GM12878 (cell line): ENCODE results near the gene SOX14. TPM values are rescaled to one million over a fixed set of nuclear protein-coding genes. Genes with fewer than 3 reads are reported as not detected.

ENCODE experiments used
- ATAC-seq: fragments of 200-7000 bp; cut with Tn5 transposase; 3 replicates; pipeline ENCODE4 v1.9.1; 2020; ENCODE audit warnings: mild to moderate bottlenecking, moderate library complexity
- BruUV-seq: library from RNA; stranded (reverse); fragments of 400-500 nt; replicated peaks from 2 replicates; lab custom pipeline; 2021; lab: Mats Ljungman, UMichigan
- CTCF ChIA-PET: fragments of 300-600 bp; sonication (Branson Sonifier 250); formaldehyde crosslinking; extraction: SDS; loops from one replicate; lab custom pipeline; 2021; ENCODE audit warnings: inconsistent platforms; lab: Yijun Ruan, JAX
- POLR2A ChIA-PET: fragments of 350-600 bp; formaldehyde crosslinking; extraction: SDS; loops from one replicate; lab custom pipeline; 2021; ENCODE audit warnings: inconsistent platforms; lab: Charles Lee
- RAD21 ChIA-PET: fragments of 300-600 bp; sonication (Branson Sonifier 250); formaldehyde crosslinking; loops from one replicate; lab custom pipeline; 2023; ENCODE audit warnings: antibody characterized with exemption; ENCODE audit not compliant: unreplicated experiment; lab: Charles Lee
- SMC1A ChIA-PET: fragments of 300-600 bp; sonication (Branson Sonifier 250); formaldehyde crosslinking; loops from one replicate; lab custom pipeline; 2023; ENCODE audit not compliant: unreplicated experiment, uncharacterized antibody; lab: Charles Lee
- DNase-seq: peaks from one replicate; pipeline ENCODE4 v3.0.0-alpha.2; 2011; ENCODE audit warnings: low read depth, low spot score
- FAIRE-seq: peaks from 3 replicates; lab custom pipeline; 2011; peaks lifted over from hg19 to GRCh38; lab: Jason Lieb, UNC
- H2AFZ ChIP-seq: 2 replicates; pipeline ENCODE4 v1.6.0; 2011; ENCODE audit warnings: low read depth, low read length, control low read depth; ENCODE audit not compliant: control insufficient read depth
- H3K27ac ChIP-seq: 2 replicates; pipeline ENCODE4 v1.5.1; 2011; ENCODE audit warnings: control low read depth; ENCODE audit not compliant: control insufficient read depth, insufficient read depth
- H3K27me3 ChIP-seq, 2 experiments: replicated peaks in 1 of 2; 2 replicates each; pipeline versions ENCODE4 v1.6.0 to v1.6.1; 2011; ENCODE audit warnings: low read length in 1 of 2; ENCODE audit not compliant: control insufficient read depth in 2 of 2, insufficient read depth in 2 of 2
- H3K36me3 ChIP-seq, 2 experiments: 2 replicates each; pipeline ENCODE4 v1.5.1; 2011; ENCODE audit warnings: low read length in 1 of 2; ENCODE audit not compliant: control insufficient read depth in 2 of 2, insufficient read depth in 2 of 2
- H3K4me1 ChIP-seq: 2 replicates; pipeline ENCODE4 v1.6.1; 2011; ENCODE audit warnings: mild to moderate bottlenecking, low read length, moderate library complexity, mixed read lengths; ENCODE audit not compliant: control insufficient read depth, insufficient read depth
- H3K4me2 ChIP-seq: 2 replicates; pipeline ENCODE4 v1.6.0; 2011; ENCODE audit warnings: control low read depth; ENCODE audit not compliant: control insufficient read depth, insufficient read depth
- H3K4me3 ChIP-seq: fragments of 200-600 bp; sonication (generic); 2 replicates; pipeline ENCODE4 v1.5.1; 2016
- H3K79me2 ChIP-seq: 2 replicates; pipeline ENCODE4 v1.6.0; 2011; ENCODE audit warnings: low read length; ENCODE audit not compliant: control insufficient read depth, insufficient read depth
- H3K9ac ChIP-seq: 2 replicates; pipeline ENCODE4 v1.8.0; 2011; ENCODE audit warnings: low read length, control low read depth, mixed read lengths; ENCODE audit not compliant: control insufficient read depth, insufficient read depth
- H3K9me3 ChIP-seq: replicated peaks from 3 replicates; pipeline ENCODE4 v1.5.1; 2011; ENCODE audit warnings: mild to moderate bottlenecking, low read length; ENCODE audit not compliant: control insufficient read depth, insufficient read depth
- H4K20me1 ChIP-seq: 2 replicates; pipeline ENCODE4 v1.6.0; 2011; ENCODE audit not compliant: control insufficient read depth, insufficient read depth
- CBX5 ChIP-seq: sonication (generic); IDR thresholded peaks from 2 replicates; pipeline ENCODE4 v1.6.1; 2016; ENCODE audit warnings: low read depth, moderate library complexity, mild to moderate bottlenecking, inconsistent platforms
- CEBPB ChIP-seq, 2 experiments: fragments of 150-350 bp in 1 of 2; IDR thresholded peaks; 2 replicates each; pipeline ENCODE4 v1.6.1; 2012 to 2014; ENCODE audit warnings: low read depth in 2 of 2, low read length in 2 of 2, borderline replicate concordance in 1 of 2, inconsistent platforms in 1 of 2
- CTCF ChIP-seq, 3 experiments: IDR thresholded peaks in 2 of 3; conservative IDR thresholded peaks in 1 of 3; 2 replicates each; pipeline ENCODE4 v1.5.1; 2011; ENCODE audit warnings: low read depth in 3 of 3, low read length in 3 of 3, mild to moderate bottlenecking in 3 of 3, control low read depth in 2 of 3, moderate library complexity in 2 of 3, inconsistent platforms in 1 of 3, mixed read lengths in 1 of 3; ENCODE audit not compliant: control insufficient read depth in 2 of 3, insufficient read depth in 1 of 3; ENCODE audit errors: extremely low read depth in 1 of 3
- ETV6 ChIP-seq, 2 experiments: fragments of 450-650 bp in 1 of 2; IDR thresholded peaks in 1 of 2; conservative IDR thresholded peaks in 1 of 2; 2 replicates each; pipeline ENCODE4 v1.6.1; 2014; ENCODE audit warnings: antibody characterized with exemption in 1 of 2, borderline replicate concordance in 1 of 2, low read depth in 1 of 2, mild to moderate bottlenecking in 1 of 2, moderate library complexity in 1 of 2
- GATAD2B ChIP-seq: fragments of 450-650 bp; conservative IDR thresholded peaks from 2 replicates; pipeline ENCODE4 v1.6.1; 2017; ENCODE audit warnings: low read depth, mild to moderate bottlenecking, moderate library complexity
- KAT2A ChIP-seq: conservative IDR thresholded peaks from 2 replicates; pipeline ENCODE4 v1.6.1; 2011; ENCODE audit warnings: low read depth, low read length; ENCODE audit not compliant: control insufficient read depth
- MTA2 ChIP-seq: fragments of 450-650 bp; IDR thresholded peaks from 2 replicates; pipeline ENCODE4 v1.6.1; 2016; ENCODE audit warnings: low read depth, mild to moderate bottlenecking, moderate library complexity
- POLR2AphosphoS5 ChIP-seq: IDR thresholded peaks from 2 replicates; pipeline ENCODE4 v1.6.1; 2011; ENCODE audit warnings: mild to moderate bottlenecking, low read length, inconsistent platforms
- RUNX3 ChIP-seq: IDR thresholded peaks from 2 replicates; pipeline ENCODE4 v1.6.1; 2012; ENCODE audit warnings: low read length, inconsistent platforms
- SREBF2 ChIP-seq: IDR thresholded peaks from 2 replicates; pipeline ENCODE4 v1.6.1; 2012; ENCODE audit warnings: mild to moderate bottlenecking, low read length
- SUPT20H ChIP-seq: IDR thresholded peaks from 2 replicates; pipeline ENCODE4 v1.6.1; 2011; ENCODE audit warnings: low read depth, mild to moderate bottlenecking, low read length, moderate library complexity, borderline replicate concordance; ENCODE audit not compliant: control insufficient read depth
- ZNF622 ChIP-seq: fragments of 450-650 bp; IDR thresholded peaks from 2 replicates; pipeline ENCODE4 v1.6.1; 2017; ENCODE audit warnings: mild to moderate bottlenecking, inconsistent platforms
- WGBS: methylation state at CpG from one replicate; pipeline ENCODE4 v1.1.6; 2016; ENCODE audit warnings: low lambda C conversion rate; ENCODE audit not compliant: insufficient replicate concordance, insufficient coverage; ENCODE audit errors: missing lambda C conversion rate; 5-methylcytosine and 5-hydroxymethylcytosine counted together
- in situ Hi-C: fragments of 300-500 bp; cut with MboI; formaldehyde crosslinking; loops from 9 replicates; pipeline ENCODE4 v1.14.3; 2018; ENCODE audit warnings: mixed read lengths
- intact Hi-C: fragments of 100-400 bp; cut with micrococcal nuclease; formaldehyde crosslinking; loops from one replicate; pipeline ENCODE4 v1.14.2; 2022; ENCODE audit not compliant: unreplicated experiment
- polyA plus RNA-seq, 11 experiments: library from polyadenylated mRNA; depleted of rRNA in 4 of 11; unstranded in 6 of 11; stranded (reverse) in 5 of 11; fragments of >200 nt; fragmentation: Nextera tagmentation in 4 of 11; fragmentation: Illumina TruSeq in 1 of 11; extraction: Ambion mirVana in 4 of 11; extraction: Trizol in 1 of 11; gene quantifications; 1 replicate in 1 of 11; 2 replicates in 10 of 11; pipeline versions ENCODE4 v1.2.1 to v1.2.3, GENCODE V29; 2011 to 2016; ENCODE audit warnings: inconsistent platforms in 2 of 11, missing spikeins in 2 of 11, low read depth in 1 of 11
- total RNA-seq, 4 experiments: library from RNA; depleted of rRNA in 3 of 4; stranded (reverse); fragments of >200 nt in 3 of 4; fragmentation: Illumina TruSeq in 1 of 4; extraction: Trizol in 1 of 4; gene quantifications; 2 replicates each; pipeline versions ENCODE4 v1.2.1 to v1.2.3, GENCODE V29; 2013 to 2021

SOX14 gene
- total and polyA plus RNA-seq, 10 of the 15 experiments (the other 5 are each of a cell fraction or from before 2014, with no cell fraction given): 0.11 TPM; not detected in 9

- H3K9ac ChIP-seq: no peak overlapping the region
- ChIA-PET RAD21 (no interaction called here), SMC1A (interaction anchor here (0.7 kb wide), 1 partner anchor 263 kb away, joined by 3 read pairs; no protein-coding TSS in a partner anchor), POLR2A (no interaction called here), CTCF (interaction anchor here (2.0 kb wide), 1 partner anchor 263 kb away, joined by 4 read pairs; no protein-coding TSS in a partner anchor)
- H2AFZ ChIP-seq: no peak overlapping the region
- no peak overlapping the region for H3K4me3 ChIP-seq
- no TSS peak for BruUV-seq
- H3K9me3 ChIP-seq: no peaks in the 10 kb centered on the region
- ATAC-seq (no peak), DNase-seq (no peak), FAIRE-seq (no peak)
- in situ Hi-C loops (no loop called here), intact Hi-C loops (no loop called here)
- H3K27ac ChIP-seq: no peak overlapping the region
- H3K4me1 ChIP-seq: no peaks in the 10 kb centered on the region
- no peaks in the 10 kb centered on the region; a peak in 2 of 4 replicates for H3K27me3 ChIP-seq
- no peak overlapping the region for H3K4me2 ChIP-seq
- H3K79me2 ChIP-seq: no peaks in the 10 kb centered on the region
- H4K20me1 ChIP-seq: no peaks in the 10 kb centered on the region
- no peaks in the 10 kb centered on the region for H3K36me3 ChIP-seq
- TF ChIP-seq GATAD2B: no peak
- no peak for TF ChIP-seq MTA2
- TF ChIP-seq SREBF2: no peak
- TF ChIP-seq CBX5: no peak
- no peak for TF ChIP-seq CEBPB (IDR thresholded peaks at IDR 0.05; ENCODE audit: borderline replicate concordance in 1 of 2, low read depth in 2 of 2, low read length in 2 of 2)
- no peak for TF ChIP-seq SUPT20H
- TF ChIP-seq ETV6 (conservative IDR thresholded peaks at IDR 0.05 in 1 of 2, IDR thresholded peaks at IDR 0.05 in 1 of 2; ENCODE audit: borderline replicate concordance in 1 of 2, low read depth in 1 of 2): no peak
- no peak for TF ChIP-seq RUNX3
- TF ChIP-seq POLR2AphosphoS5: no peak
- TF ChIP-seq ZNF622: no peak
- TF ChIP-seq CTCF (IDR thresholded peaks at IDR 0.05 in 2 of 3, conservative IDR thresholded peaks at IDR 0.05 in 1 of 3; ENCODE audit: control insufficient read depth in 2 of 3, extremely low read depth in 1 of 3, insufficient read depth in 1 of 3, low read depth in 3 of 3, low read length in 3 of 3): no peak
- TF ChIP-seq KAT2A: no peak
- TF ChIP-seq, all 136 proteins: peak for 0
- 76% methylated on average over 5 of the region's 5 CpGs for WGBS
Measured at GRCh38 chr3:137789236-137789635, 25.1 kb downstream of the SOX14 start.
